ENCODE results near the gene GAD2.

GRCh38 chr10:26212511-26212910, 4.1 kb upstream of the GAD2 start:
- TF ChIP-seq CTCF (conservative IDR thresholded peaks at IDR 0.05 in 1 of 2, IDR thresholded peaks at IDR 0.05 in 1 of 2; ENCODE audit: extremely low read depth in 1 of 2, insufficient read depth in 1 of 2, low read depth in 1 of 2, low read length in 2 of 2) (no peak), EZH2 (IDR thresholded peaks at IDR 0.05; ENCODE audit: borderline replicate concordance, low read length) (no peak)

All from mammary epithelial cell (primary cell).